GM23248 (cell line): ENCODE results near the gene LUC7L3.

Source experiments
- EZH2 ChIP-seq: fragments of 200-600 bp; sonication (generic); IDR thresholded peaks from 2 replicates; pipeline ENCODE4 v1.6.1; 2018; ENCODE audit warnings: antibody characterized with exemption, mild to moderate bottlenecking; ENCODE audit not compliant: insufficient read depth, poor library complexity, severe bottlenecking
- EZH2phosphoT487 ChIP-seq: fragments of 200-600 bp; sonication (generic); IDR thresholded peaks from 2 replicates; pipeline ENCODE4 v1.6.1; 2018; ENCODE audit warnings: antibody characterized with exemption, moderate library complexity, mild to moderate bottlenecking, low read depth; ENCODE audit not compliant: insufficient read depth

DNA sequence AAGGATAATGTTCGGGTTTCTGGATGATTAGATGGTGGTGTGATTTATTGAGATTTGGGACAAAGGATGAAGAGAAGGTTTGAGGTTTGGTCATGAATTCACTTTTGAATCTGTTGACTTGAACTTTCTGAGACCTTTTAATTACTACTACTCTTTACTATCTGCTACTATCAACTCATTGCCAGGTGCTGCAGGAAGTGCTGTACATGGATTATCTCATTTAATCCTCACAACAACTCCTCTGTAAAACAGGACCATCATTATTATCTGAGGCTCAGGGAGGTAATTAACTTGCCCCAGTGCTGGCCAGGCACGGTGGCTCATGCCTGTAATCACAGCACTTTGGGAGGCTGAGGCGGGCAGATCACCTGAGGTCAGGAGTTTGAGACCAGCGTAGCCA is 8.8 kb upstream of the LUC7L3 start:
- no peak for TF ChIP-seq EZH2
- TF ChIP-seq EZH2phosphoT487 = no peak
